NT2/D1 (cell line): ENCODE results near the gene ZNF311.

Source experiments
- DNase-seq: peaks from one replicate; pipeline ENCODE4 v3.0.0-alpha.2; 2011; ENCODE audit warnings: low read depth, low spot score
- H3K27me3 ChIP-seq: 2 replicates; pipeline ENCODE4 v1.6.0; 2011; ENCODE audit warnings: mild to moderate bottlenecking; ENCODE audit not compliant: insufficient read length, insufficient read depth
- H3K36me3 ChIP-seq: 2 replicates; pipeline ENCODE4 v1.6.1; 2011; ENCODE audit warnings: mild to moderate bottlenecking, low read length, mixed read lengths; ENCODE audit not compliant: insufficient read depth, insufficient read length
- H3K4me1 ChIP-seq: 2 replicates; pipeline ENCODE4 v1.5.1; 2011; ENCODE audit not compliant: insufficient read depth, insufficient read length
- H3K4me3 ChIP-seq: 2 replicates; pipeline ENCODE4 v1.5.1; 2011; ENCODE audit warnings: low read depth; ENCODE audit not compliant: insufficient read length
- H3K9ac ChIP-seq: 2 replicates; pipeline ENCODE4 v1.6.0; 2011; ENCODE audit warnings: low read depth; ENCODE audit not compliant: insufficient read length
- H3K9me3 ChIP-seq: 2 replicates; pipeline ENCODE4 v1.5.1; 2011; ENCODE audit warnings: mild to moderate bottlenecking, low read length; ENCODE audit not compliant: insufficient read depth
- SUZ12 ChIP-seq: IDR thresholded peaks from 2 replicates; pipeline ENCODE4 v1.6.1; 2011; ENCODE audit not compliant: insufficient read length, insufficient read depth; ENCODE audit errors: extremely low read depth
- YY1 ChIP-seq: IDR thresholded peaks from 2 replicates; pipeline ENCODE4 v1.6.1; 2011; ENCODE audit not compliant: insufficient read length, insufficient read depth
- ZNF274 ChIP-seq: IDR thresholded peaks from 2 replicates; pipeline ENCODE4 v1.6.1; 2011; ENCODE audit warnings: mild to moderate bottlenecking, low read depth, low read length

The ZNF311 gene

GRCh38 chr6:28996844-28997510 lies 8.1 kb downstream of the ZNF311 start:
- H3K4me3 ChIP-seq, result no peak overlapping the region
- H3K4me1 ChIP-seq, result no peaks in the 10 kb centered on the region
- H3K36me3 ChIP-seq, result no peaks in the 10 kb centered on the region
- peaks cover 9% of the 10 kb centered on the region; the same call in 1 of the 2 replicates for H3K9me3 ChIP-seq
- H3K27me3 ChIP-seq, result no peaks in the 10 kb centered on the region
- no peak for TF ChIP-seq YY1
- no peak for TF ChIP-seq ZNF274
- TF ChIP-seq SUZ12, result no peak
- no peak for DNase-seq
- no peak overlapping the region for H3K9ac ChIP-seq

- TF ChIP-seq YY1, result no peak
- no peak for TF ChIP-seq SUZ12
- no peak for TF ChIP-seq ZNF274
- Histone ChIP-seq H3K4me3 (no peak overlapping the region), H3K9ac (no peak overlapping the region), H3K27me3 (no peaks in the 10 kb centered on the region), H3K4me1 (no peaks in the 10 kb centered on the region), H3K9me3 (peaks cover 9% of the 10 kb centered on the region; the same call in 1 of the 2 replicates), H3K36me3 (no peaks in the 10 kb centered on the region)
- no peak for DNase-seq
Measured at GRCh38 chr6:28995093-28995650, 9.9 kb downstream of the ZNF311 start.

GRCh38 chr6:28988536-28989311 lies 16.4 kb downstream of the ZNF311 start:
- H3K27me3 ChIP-seq, result no peaks in the 10 kb centered on the region
- H3K4me1 ChIP-seq, result no peaks in the 10 kb centered on the region
- H3K4me3 ChIP-seq, result no peak overlapping the region
- no peak for DNase-seq
- H3K9ac ChIP-seq, result no peak overlapping the region
- peaks cover 9% of the 10 kb centered on the region for H3K36me3 ChIP-seq
- no peaks in the 10 kb centered on the region for H3K9me3 ChIP-seq
- TF ChIP-seq SUZ12 (no peak), ZNF274 (no peak), YY1 (no peak)

- peak; percentile 89 for DNase-seq
- H3K4me1 ChIP-seq, result no peaks in the 10 kb centered on the region
- H3K9me3 ChIP-seq, result no peaks in the 10 kb centered on the region
- TF ChIP-seq SUZ12, result no peak
- no peak for TF ChIP-seq ZNF274
- TF ChIP-seq YY1, result no peak
- peaks cover 9% of the 10 kb centered on the region for H3K36me3 ChIP-seq
- no peaks in the 10 kb centered on the region for H3K27me3 ChIP-seq
- peak overlapping the region; percentile 29 for H3K4me3 ChIP-seq
- peak overlapping the region; percentile 71 for H3K9ac ChIP-seq
Measured at GRCh38 chr6:28985462-28986164, 19.5 kb downstream of the ZNF311 start.

DNA sequence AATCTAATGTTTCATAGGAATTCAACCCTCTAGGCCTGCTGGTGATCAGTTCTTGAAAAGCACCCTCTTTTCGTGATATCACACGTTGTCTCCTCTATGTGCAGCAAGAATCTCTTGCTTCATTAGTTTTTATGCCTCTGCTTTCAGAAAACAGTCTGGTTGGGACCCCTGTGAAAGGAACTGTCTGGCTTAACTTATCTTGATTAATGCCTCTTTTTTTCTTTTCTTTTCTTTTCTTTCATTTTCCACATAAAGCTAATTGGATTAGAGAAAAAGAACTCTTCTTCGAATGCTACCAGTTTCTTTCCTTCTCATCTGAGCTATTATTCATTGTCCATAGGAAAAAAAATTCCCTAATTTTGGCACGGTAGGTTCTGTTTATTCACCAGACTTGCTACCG lies 21.3 kb downstream of the ZNF311 start:
- H3K4me1 ChIP-seq, result no peaks in the 10 kb centered on the region
- H3K9me3 ChIP-seq, result no peaks in the 10 kb centered on the region
- DNase-seq, result no peak
- H3K9ac ChIP-seq, result peak overlapping the region; percentile 21
- peaks cover 4% of the 10 kb centered on the region for H3K27me3 ChIP-seq
- no peak overlapping the region for H3K4me3 ChIP-seq
- peaks cover 4% of the 10 kb centered on the region for H3K36me3 ChIP-seq
- no peak for TF ChIP-seq YY1
- TF ChIP-seq SUZ12, result no peak
- TF ChIP-seq ZNF274, result no peak

DNA sequence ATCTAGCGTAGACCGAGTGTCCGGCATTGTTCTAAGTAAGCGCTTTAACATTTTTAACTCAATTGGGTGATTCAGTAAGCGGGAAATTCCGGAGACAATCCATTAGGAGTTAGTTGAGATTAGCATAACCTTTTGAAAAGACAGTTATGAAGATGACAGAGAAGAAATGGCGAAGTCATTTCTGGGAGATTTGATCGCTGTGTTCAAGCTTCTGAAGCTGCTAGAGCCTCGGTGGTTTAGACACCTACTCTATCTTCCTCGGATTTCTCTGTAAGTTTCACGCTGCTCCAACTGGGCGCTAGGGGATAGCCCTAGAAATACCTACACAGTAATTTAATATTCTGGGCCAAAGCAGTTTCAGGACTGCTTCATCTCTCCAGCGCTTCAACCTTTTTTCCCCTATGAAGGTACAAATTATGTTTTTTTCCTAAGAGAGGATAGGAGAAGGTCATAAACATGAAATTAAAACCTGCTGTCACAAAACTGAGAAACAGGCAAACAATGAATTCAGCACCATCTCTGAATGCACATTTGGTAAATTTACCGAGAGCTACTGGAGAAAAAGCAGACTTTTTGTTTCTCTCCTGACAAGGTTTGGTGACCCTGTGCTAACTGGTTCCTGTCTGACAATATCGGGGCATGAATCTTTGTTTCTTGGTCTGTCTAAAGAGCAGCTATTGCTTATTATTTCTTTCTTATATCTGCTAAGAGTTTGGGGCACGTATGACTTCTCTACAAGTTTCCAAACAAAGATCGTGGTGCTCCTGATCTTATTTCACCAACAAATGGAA lies 22.4 kb downstream of the ZNF311 start:
- H3K4me1 ChIP-seq, result no peaks in the 10 kb centered on the region
- H3K36me3 ChIP-seq, result peaks cover 4% of the 10 kb centered on the region
- H3K27me3 ChIP-seq, result peaks cover 4% of the 10 kb centered on the region
- peak overlapping the region; percentile 60 for H3K4me3 ChIP-seq
- no peak for TF ChIP-seq YY1
- TF ChIP-seq ZNF274, result no peak
- TF ChIP-seq SUZ12, result no peak
- H3K9ac ChIP-seq, result peak overlapping the region; percentile 63
- no peak for DNase-seq
- H3K9me3 ChIP-seq, result no peaks in the 10 kb centered on the region
